H1 (cell line): Measurements from ENCODE around the gene TXNL4B. TPM values are rescaled to one million over a fixed set of nuclear protein-coding genes. Genes with fewer than 3 reads are reported as not detected.

Experiments
- CTCF ChIA-PET: fragments of 300-600 bp; sonication (Branson Sonifier 250); formaldehyde crosslinking; loops from one replicate; lab custom pipeline; 2021; ENCODE audit not compliant: partially characterized antibody; lab: Charles Lee
- POLR2A ChIA-PET: fragments of 300-600 bp; sonication (Branson Sonifier 250); formaldehyde crosslinking; loops from one replicate; lab custom pipeline; 2021; ENCODE audit warnings: inconsistent platforms; ENCODE audit not compliant: partially characterized antibody; lab: Charles Lee
- DNase-seq, 2 experiments: peaks; one replicate each; pipeline versions ENCODE4 v3.0.0 to v3.0.0-alpha.2; 2010 to 2022; ENCODE audit warnings: low spot score in 2 of 2, low read depth in 1 of 2, mixed read lengths in 1 of 2
- FAIRE-seq: peaks from 2 replicates; lab custom pipeline; 2011; peaks lifted over from hg19 to GRCh38; lab: Jason Lieb, UNC
- H2AFZ ChIP-seq: 2 replicates; pipeline ENCODE4 v1.8.1; 2012; ENCODE audit warnings: low read length, inconsistent platforms
- H2AK5ac ChIP-seq: 2 replicates; pipeline ENCODE4 v1.6.1; 2013; ENCODE audit warnings: low read depth, low read length
- H2BK120ac ChIP-seq: replicated peaks from 2 replicates; pipeline ENCODE3; 2013; ENCODE audit warnings: low read depth, low read length, inconsistent platforms
- H2BK12ac ChIP-seq: 2 replicates; pipeline ENCODE4 v1.6.1; 2013; ENCODE audit warnings: low read depth, low read length
- H2BK15ac ChIP-seq: 2 replicates; pipeline ENCODE4 v1.6.1; 2013; ENCODE audit warnings: low read length
- H2BK20ac ChIP-seq: 2 replicates; pipeline ENCODE4 v1.6.1; 2013; ENCODE audit warnings: low read length
- H2BK5ac ChIP-seq: 2 replicates; pipeline ENCODE4 v1.6.1; 2013; ENCODE audit warnings: low read depth, low read length
- H3K14ac ChIP-seq: 2 replicates; pipeline ENCODE4 v1.6.1; 2013; ENCODE audit warnings: inconsistent platforms; ENCODE audit not compliant: insufficient read length
- H3K18ac ChIP-seq: 2 replicates; pipeline ENCODE4 v1.6.1; 2013; ENCODE audit warnings: low read length; ENCODE audit errors: extremely low read depth
- H3K23ac ChIP-seq: 2 replicates; pipeline ENCODE4 v1.6.1; 2013; ENCODE audit warnings: inconsistent platforms; ENCODE audit not compliant: insufficient read length
- H3K23me2 ChIP-seq: 2 replicates; pipeline ENCODE4 v1.6.1; 2013; ENCODE audit warnings: low read depth, low read length
- H3K27ac ChIP-seq: 2 replicates; pipeline ENCODE4 v1.6.1; 2011; ENCODE audit warnings: low read depth, low read length, inconsistent platforms
- H3K27me3 ChIP-seq, 4 experiments: replicated peaks in 1 of 4; 1 replicate in 1 of 4; 2 replicates in 3 of 4; pipeline versions ENCODE4 v1.6.1 to v1.8.1; 2011 to 2013; ENCODE audit warnings: low read length in 3 of 4, mild to moderate bottlenecking in 3 of 4, inconsistent platforms in 2 of 4, mixed read lengths in 2 of 4, moderate library complexity in 1 of 4; ENCODE audit not compliant: control insufficient read depth in 3 of 4, insufficient read depth in 3 of 4; ENCODE audit errors: extremely low read depth in 1 of 4
- H3K36me3 ChIP-seq, 4 experiments: 2 replicates each; pipeline versions ENCODE4 v1.6.1 to v1.8.1; 2011 to 2013; ENCODE audit warnings: mild to moderate bottlenecking in 4 of 4, low read length in 3 of 4, moderate library complexity in 2 of 4, control low read depth in 1 of 4, inconsistent platforms in 1 of 4; ENCODE audit not compliant: insufficient read depth in 4 of 4, control insufficient read depth in 2 of 4
- H3K4ac ChIP-seq: replicated peaks from 2 replicates; pipeline ENCODE3; 2013; ENCODE audit warnings: low read length, low read depth, mixed read lengths, inconsistent platforms; ENCODE audit not compliant: insufficient read length
- H3K4me1 ChIP-seq, 4 experiments: replicated peaks in 1 of 4; 1 replicate in 1 of 4; 2 replicates in 3 of 4; pipeline versions ENCODE4 v1.6.1 to v1.8.1; 2011 to 2013; ENCODE audit warnings: low read length in 3 of 4, inconsistent platforms in 2 of 4, mixed read lengths in 1 of 4; ENCODE audit not compliant: insufficient read depth in 4 of 4, control insufficient read depth in 3 of 4
- H3K4me2 ChIP-seq, 2 experiments: 2 replicates each; pipeline versions ENCODE4 v1.6.1 to v1.8.1; 2011 to 2013; ENCODE audit warnings: low read depth in 2 of 2, low read length in 2 of 2, control low read depth in 1 of 2, inconsistent platforms in 1 of 2, mild to moderate bottlenecking in 1 of 2; ENCODE audit not compliant: insufficient read depth in 1 of 2
- H3K4me3 ChIP-seq, 4 experiments: fragments of 200-600, 300-600 bp in 1 of 4; sonication (generic), shearing (Covaris generic), sonication (Bioruptor Twin) in 1 of 4; 2 replicates each; pipeline versions ENCODE4 v1.5.1 to v1.8.1; 2011 to 2016; ENCODE audit warnings: low read length in 4 of 4, low read depth in 3 of 4, control low read depth in 2 of 4, inconsistent platforms in 2 of 4, mild to moderate bottlenecking in 2 of 4, mixed read lengths in 1 of 4, moderate library complexity in 1 of 4; ENCODE audit not compliant: insufficient read depth in 2 of 4; ENCODE audit errors: extremely low read depth in 1 of 4
- H3K56ac ChIP-seq: replicated peaks from 2 replicates; pipeline ENCODE3; 2013; ENCODE audit warnings: low read depth, mild to moderate bottlenecking, mixed read lengths, low read length, inconsistent platforms; ENCODE audit not compliant: insufficient read length
- H3K79me1 ChIP-seq: 2 replicates; pipeline ENCODE4 v1.6.1; 2013; ENCODE audit warnings: low read depth, low read length, control low read depth
- H3K79me2 ChIP-seq, 2 experiments: 2 replicates each; pipeline versions ENCODE4 v1.6.1 to v1.8.1; 2012 to 2013; ENCODE audit warnings: low read length in 2 of 2, mild to moderate bottlenecking in 2 of 2, inconsistent platforms in 1 of 2; ENCODE audit not compliant: insufficient read depth in 2 of 2, control insufficient read depth in 1 of 2
- H3K9ac ChIP-seq, 4 experiments: replicated peaks in 1 of 4; 1 replicate in 1 of 4; 2 replicates in 3 of 4; pipeline versions ENCODE4 v1.6.1 to v1.8.1; 2011 to 2013; ENCODE audit warnings: low read depth in 3 of 4, low read length in 3 of 4, control low read depth in 2 of 4, mild to moderate bottlenecking in 2 of 4, moderate library complexity in 2 of 4, inconsistent platforms in 1 of 4; ENCODE audit errors: extremely low read depth in 1 of 4
- H3K9me3 ChIP-seq, 2 experiments: 2 replicates each; pipeline versions ENCODE4 v1.6.1 to v1.8.1; 2012 to 2013; ENCODE audit warnings: mild to moderate bottlenecking in 2 of 2, moderate library complexity in 2 of 2, control low read depth in 1 of 2, inconsistent platforms in 1 of 2, low read depth in 1 of 2, low read length in 1 of 2, mixed read lengths in 1 of 2; ENCODE audit not compliant: insufficient read depth in 2 of 2
- H4K20me1 ChIP-seq, 2 experiments: replicated peaks in 1 of 2; 2 replicates each; pipeline versions ENCODE3 to v1.8.1; 2011 to 2013; ENCODE audit warnings: inconsistent platforms in 2 of 2, low read length in 2 of 2, mild to moderate bottlenecking in 1 of 2; ENCODE audit not compliant: insufficient read depth in 2 of 2, control insufficient read depth in 1 of 2
- H4K5ac ChIP-seq: 2 replicates; pipeline ENCODE4 v1.6.1; 2013; ENCODE audit warnings: low read length, low read depth, mixed read lengths, inconsistent platforms; ENCODE audit not compliant: insufficient read length
- H4K8ac ChIP-seq: 2 replicates; pipeline ENCODE4 v1.8.0; 2013; ENCODE audit warnings: mild to moderate bottlenecking, moderate library complexity, low read length, inconsistent platforms; ENCODE audit not compliant: insufficient read depth; ENCODE audit errors: extremely low read depth
- H4K91ac ChIP-seq: replicated peaks from 2 replicates; pipeline ENCODE3; 2013; ENCODE audit warnings: low read length, mixed read lengths, inconsistent platforms; ENCODE audit not compliant: insufficient read length
- BCL11A ChIP-seq, 2 experiments: IDR thresholded peaks; one replicate each; pipeline ENCODE4 v1.6.1; 2011; ENCODE audit warnings: low read depth in 2 of 2, low read length in 2 of 2, mild to moderate bottlenecking in 2 of 2
- CHD2 ChIP-seq: IDR thresholded peaks from 2 replicates; pipeline ENCODE4 v1.6.1; 2012; ENCODE audit warnings: low read length, improper control_type of control experiment
- EGR1 ChIP-seq: IDR thresholded peaks from 2 replicates; pipeline ENCODE4 v1.6.1; 2011; ENCODE audit warnings: low read depth, low read length, borderline replicate concordance
- EZH2 ChIP-seq: fragments of 200-600 bp; sonication (generic); IDR thresholded peaks from 2 replicates; pipeline ENCODE4 v1.7.1; 2012; ENCODE audit warnings: low read depth, mild to moderate bottlenecking, moderate library complexity, low read length, inconsistent platforms; ENCODE audit not compliant: severe bottlenecking
- POU5F1 ChIP-seq: IDR thresholded peaks from 2 replicates; pipeline ENCODE4 v1.6.1; 2011; ENCODE audit warnings: low read depth, mild to moderate bottlenecking, low read length, moderate library complexity
- TAF7 ChIP-seq: optimal IDR thresholded peaks from 2 replicates; pipeline ENCODE3; 2011; ENCODE audit warnings: low read depth, mild to moderate bottlenecking, inconsistent platforms, low read length, moderate library complexity, borderline replicate concordance
- TBP ChIP-seq: IDR thresholded peaks from 2 replicates; pipeline ENCODE4 v1.6.1; 2011; ENCODE audit warnings: low read depth, low read length, improper control_type of control experiment
- ZNF274 ChIP-seq: IDR thresholded peaks from 2 replicates; pipeline ENCODE4 v1.7.0; 2012; ENCODE audit warnings: low read length, borderline replicate concordance; ENCODE audit errors: extremely low read depth
- WGBS, 2 experiments: shearing (Covaris generic) in 1 of 2; methylation state at CpG; one replicate each; pipeline versions ENCODE4 v1.1.6 to v1.1.7; 2013 to 2015; ENCODE audit warnings: low lambda C conversion rate in 2 of 2, mixed read lengths in 2 of 2, inconsistent platforms in 1 of 2, low coverage in 1 of 2, missing lambda C conversion rate in 1 of 2; ENCODE audit not compliant: insufficient replicate concordance in 2 of 2, insufficient coverage in 1 of 2, insufficient read length in 1 of 2; ENCODE audit errors: extremely low coverage in 1 of 2, missing lambda C conversion rate in 1 of 2; 5-methylcytosine and 5-hydroxymethylcytosine counted together
- polyA plus RNA-seq, 7 experiments: library from polyadenylated mRNA; depleted of rRNA in 3 of 7; stranded (reverse) in 5 of 7; unstranded in 2 of 7; fragments of >200 nt in 5 of 7; fragments of 200-250 nt in 2 of 7; gene quantifications; 1 replicate in 5 of 7; 2 replicates in 1 of 7; 4 replicates in 1 of 7; pipeline versions ENCODE4 v1.2.1 to v1.2.3, GENCODE V29; 2011 to 2013; ENCODE audit warnings: missing spikeins in 2 of 7, mixed read lengths in 2 of 7
- total RNA-seq: library from RNA; stranded (reverse); fragmentation: NEBNext Ultra II Directional; extraction: Animal tissue kit (Norgen Biotek cat#: 25700); gene quantifications from 2 replicates; pipeline ENCODE4 v1.2.1, GENCODE V29; 2021
- TF ChIP-seq, protein P1 (sequence below): IDR thresholded peaks from 2 replicates; pipeline ENCODE4 v1.6.1; 2012; ENCODE audit warnings: low read length, inconsistent platforms

The TXNL4B gene
- total and polyA plus RNA-seq, 2 of the 8 experiments (the other 6 are each of a cell fraction or from before 2014, with no cell fraction given): 6.7 to 10.6 TPM

GRCh38 chr16:72098936-72099335 lies 5.5 kb upstream of the TXNL4B start:
- H3K79me1 ChIP-seq: peaks cover 6% of the 10 kb centered on the region; the same call in 1 of the 2 replicates
- peaks cover 8% of the 10 kb centered on the region; the same call in 1 of the 2 replicates for H3K23me2 ChIP-seq
- H4K8ac ChIP-seq: peak overlapping the region; percentile 12; the same call in 1 of the 2 replicates
- ChIA-PET POLR2A (interaction anchor here (2.4 kb wide), 1 partner anchor 13 kb away, joined by 8 read pairs; no protein-coding TSS in a partner anchor), CTCF (interaction anchor here (0.8 to 11.4 kb wide), 12 partner anchors 10 to 217 kb away, joined by 3 to 108 read pairs (median 4); partner anchors contain the start of gene HPR)
- no peak overlapping the region for H3K18ac ChIP-seq
- H3K27ac ChIP-seq: no peak overlapping the region
- TF ChIP-seq TAF7 (no peak), POU5F1 (no peak), TBP (no peak), ZNF274 (no peak), EGR1 (no peak), EZH2 (no peak), BCL11A (IDR thresholded peaks at IDR 0.05; ENCODE audit: low read depth in 2 of 2, low read length in 2 of 2) (no peak), CHD2 (no peak)
- TF ChIP-seq, protein P1, sequence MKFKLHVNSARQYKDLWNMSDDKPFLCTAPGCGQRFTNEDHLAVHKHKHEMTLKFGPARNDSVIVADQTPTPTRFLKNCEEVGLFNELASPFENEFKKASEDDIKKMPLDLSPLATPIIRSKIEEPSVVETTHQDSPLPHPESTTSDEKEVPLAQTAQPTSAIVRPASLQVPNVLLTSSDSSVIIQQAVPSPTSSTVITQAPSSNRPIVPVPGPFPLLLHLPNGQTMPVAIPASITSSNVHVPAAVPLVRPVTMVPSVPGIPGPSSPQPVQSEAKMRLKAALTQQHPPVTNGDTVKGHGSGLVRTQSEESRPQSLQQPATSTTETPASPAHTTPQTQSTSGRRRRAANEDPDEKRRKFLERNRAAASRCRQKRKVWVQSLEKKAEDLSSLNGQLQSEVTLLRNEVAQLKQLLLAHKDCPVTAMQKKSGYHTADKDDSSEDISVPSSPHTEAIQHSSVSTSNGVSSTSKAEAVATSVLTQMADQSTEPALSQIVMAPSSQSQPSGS: no peak
- no peak overlapping the region for H4K91ac ChIP-seq
- H3K23ac ChIP-seq: no peak overlapping the region
- peaks cover 8 to 15% of the 10 kb centered on the region in 2 experiments for H4K20me1 ChIP-seq
- no peak overlapping the region for H2BK15ac ChIP-seq
- H3K4me3 ChIP-seq: no peak overlapping the region
- H3K9ac ChIP-seq: no peak overlapping the region
- H3K56ac ChIP-seq: no peak overlapping the region
- no peak overlapping the region for H2BK5ac ChIP-seq
- no peak overlapping the region for H4K5ac ChIP-seq
- peaks cover 41 to 66% (median 56%) of the 10 kb centered on the region in 4 experiments for H3K36me3 ChIP-seq
- H3K14ac ChIP-seq: no peak overlapping the region
- DNase-seq: no peak
- no peaks in the 10 kb centered on the region for H3K9me3 ChIP-seq
- H2BK120ac ChIP-seq: no peak overlapping the region
- H3K4ac ChIP-seq: no peak overlapping the region
- no peak for FAIRE-seq
- H3K4me1 ChIP-seq: no peaks in the 10 kb centered on the region
- H2AK5ac ChIP-seq: no peak overlapping the region
- no peaks in the 10 kb centered on the region for H3K27me3 ChIP-seq
- no peak overlapping the region for H2BK12ac ChIP-seq
- peaks cover 4 to 25% of the 10 kb centered on the region in 2 experiments for H3K79me2 ChIP-seq
- whole genome bisulfite sequencing, 2 experiments: 84% methylated on average over 15 of the region's 15 CpGs; no CpG with 5 or more reads in 1 of the 2 experiments
- no peak overlapping the region for H2BK20ac ChIP-seq
- no peak overlapping the region for H2AFZ ChIP-seq
- H3K4me2 ChIP-seq: no peak overlapping the region
